ENCODE results near the gene CPNE9. TPM values are rescaled to one million over a fixed set of nuclear protein-coding genes. Genes with fewer than 3 reads are reported as not detected.

The CPNE9 gene
- total RNA-seq, 1 experiment from 2014 or later: 3.5 TPM

GRCh38 chr3:9778143-9779074 lies 74.8 kb downstream of the CPNE9 start:
- peaks cover 7 to 8% of the 10 kb centered on the region in 2 experiments; a peak in 3 of 4 replicates for H3K4me1 Mint-ChIP-seq
- H3K36me3 Mint-ChIP-seq (ENCODE audit: insufficient read depth in 1 of 3, low read depth in 3 of 3): peaks cover 10 to 32% (median 25%) of the 10 kb centered on the region in 3 experiments; a peak in 6 of 7 replicates

More at GRCh38 chr3:9778143-9779074, 74.8 kb downstream of the CPNE9 start:
- Histone ChIP-seq H3K23ac (ENCODE audit: insufficient read length, low read depth, low read length) (no peak overlapping the region), H3K18ac (ENCODE audit: insufficient read length, low read depth, low read length) (no peak overlapping the region), H2AFZ (ENCODE audit: low read length) (no peak overlapping the region), H3K9me3 (ENCODE audit: control insufficient read depth, low read depth, low read length) (no peaks in the 10 kb centered on the region), H3K9ac (ENCODE audit: extremely low read depth, insufficient read length, low read length) (no peak overlapping the region), H3K23me2 (ENCODE audit: insufficient read length, low read depth, low read length, poor library complexity, severe bottlenecking) (no peaks in the 10 kb centered on the region), H2BK20ac (ENCODE audit: low read depth, low read length, poor library complexity, severe bottlenecking) (no peak overlapping the region), H4K5ac (ENCODE audit: insufficient read length, low read depth, low read length) (no peak overlapping the region), H2BK12ac (ENCODE audit: insufficient read length, low read depth, low read length) (no peak overlapping the region), H3K14ac (ENCODE audit: insufficient read depth, low read length) (no peak overlapping the region), H2BK5ac (ENCODE audit: insufficient read length, low read length) (no peak overlapping the region), H4K8ac (replicated peaks; ENCODE audit: insufficient read length, low read depth, low read length) (no peak overlapping the region), H2AK5ac (ENCODE audit: insufficient read length, low read length) (no peak overlapping the region), H3K79me1 (ENCODE audit: insufficient read depth, low read depth, low read length, poor library complexity, severe bottlenecking) (no peaks in the 10 kb centered on the region), H3K4ac (ENCODE audit: low read depth, low read length) (no peak overlapping the region), H3K4me1 (ENCODE audit: insufficient read depth, low read length) (no peaks in the 10 kb centered on the region), H2BK15ac (ENCODE audit: low read depth, low read length) (no peak overlapping the region), H4K91ac (ENCODE audit: insufficient read length, low read depth, low read length) (no peak overlapping the region), H3K27ac (ENCODE audit: insufficient read length, low read depth, low read length) (no peak overlapping the region), H3K79me2 (ENCODE audit: insufficient read depth, low read length) (no peaks in the 10 kb centered on the region), H3T11ph (ENCODE audit: low read length) (no peak overlapping the region), H4K20me1 (ENCODE audit: control insufficient read depth, insufficient read depth, insufficient read length) (no peaks in the 10 kb centered on the region), H3K27me3 (ENCODE audit: insufficient read depth, low read length) (no peaks in the 10 kb centered on the region; the same call in 1 of the 2 replicates), H3K4me2 (ENCODE audit: insufficient read depth, insufficient read length, low read length) (no peak overlapping the region), H3K56ac (ENCODE audit: insufficient read length, low read depth, low read length) (no peak overlapping the region), H2BK120ac (ENCODE audit: low read depth, low read length, poor library complexity, severe bottlenecking) (no peak overlapping the region)
- no CpG with 5 or more reads among the region's 5 CpGs for WGBS (ENCODE audit: extremely low coverage, insufficient read length, low lambda C conversion rate)
- H3K27me3 Mint-ChIP-seq (ENCODE audit: low read depth): peaks cover 10% of the 10 kb centered on the region
- no peaks in the 10 kb centered on the region for H3K9me3 Mint-ChIP-seq
- no peak for TF ChIP-seq CTCF (conservative IDR thresholded peaks at IDR 0.05)
- DNase-seq: no peak
- H3K27ac Mint-ChIP-seq: no peak overlapping the region
- H3K4me3 Mint-ChIP-seq: no peak overlapping the region

Measured in H9 (cell line).